HG03159 (cell line): ENCODE data around the gene TMEM178B.

Experiments used
- ATAC-seq: cut with Tn5 transposase; IDR thresholded peaks from one replicate; pipeline ENCODE4 v1.9.1; 2021; ENCODE audit warnings: mild to moderate bottlenecking, moderate library complexity; ENCODE audit not compliant: unreplicated experiment

The TMEM178B gene

GRCh38 chr7:141344153-141344935, 270.5 kb downstream of the TMEM178B start:
- no peak for ATAC-seq

DNA sequence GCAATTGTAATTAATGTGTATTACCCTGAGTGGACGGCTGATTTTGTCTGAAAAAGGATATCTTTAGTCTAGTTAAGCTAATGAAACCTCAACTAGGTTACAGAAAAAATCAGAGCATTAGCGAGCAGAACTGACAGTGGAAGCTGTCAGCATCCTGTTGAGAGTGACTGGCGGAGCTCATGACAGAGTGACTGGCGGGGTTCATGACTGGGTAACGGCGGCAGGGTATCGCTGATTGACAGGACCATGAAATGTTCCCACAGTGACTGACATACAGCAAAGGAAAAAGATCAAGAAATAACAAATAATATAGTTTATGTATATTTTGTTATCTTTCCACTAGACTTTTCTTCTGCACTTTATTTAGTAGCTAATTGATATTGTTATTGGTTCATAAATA, 274.9 kb downstream of the TMEM178B start:
- no peak for ATAC-seq

GRCh38 chr7:141349338-141349737, 275.5 kb downstream of the TMEM178B start:
- no peak for ATAC-seq

GRCh38 chr7:141349804-141350203, 275.9 kb downstream of the TMEM178B start:
- ATAC-seq: no peak

- ATAC-seq: no peak
Measured at GRCh38 chr7:141351175-141351574, 277.3 kb downstream of the TMEM178B start.

DNA sequence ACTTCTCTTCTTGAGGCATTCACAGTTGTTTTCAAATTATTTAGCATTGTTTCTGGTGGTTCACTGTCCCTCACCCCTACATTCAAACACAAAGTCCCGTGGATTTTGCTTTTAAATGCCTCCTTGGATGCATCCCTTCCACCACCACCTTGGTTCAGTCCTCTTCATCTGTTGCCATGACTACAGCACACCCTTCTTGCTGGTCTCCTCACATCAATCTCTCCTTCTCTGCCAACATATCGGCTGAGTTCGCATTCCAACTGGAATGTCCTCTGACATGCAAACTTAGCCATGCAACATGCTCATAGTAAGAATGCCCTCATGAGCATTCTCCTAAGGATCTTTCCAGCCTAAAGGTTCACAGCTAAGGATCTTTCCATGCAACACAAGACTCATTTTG, 279.1 kb downstream of the TMEM178B start:
- no peak for ATAC-seq

- no peak for ATAC-seq
Measured at GRCh38 chr7:141354251-141354650, 280.4 kb downstream of the TMEM178B start.

DNA sequence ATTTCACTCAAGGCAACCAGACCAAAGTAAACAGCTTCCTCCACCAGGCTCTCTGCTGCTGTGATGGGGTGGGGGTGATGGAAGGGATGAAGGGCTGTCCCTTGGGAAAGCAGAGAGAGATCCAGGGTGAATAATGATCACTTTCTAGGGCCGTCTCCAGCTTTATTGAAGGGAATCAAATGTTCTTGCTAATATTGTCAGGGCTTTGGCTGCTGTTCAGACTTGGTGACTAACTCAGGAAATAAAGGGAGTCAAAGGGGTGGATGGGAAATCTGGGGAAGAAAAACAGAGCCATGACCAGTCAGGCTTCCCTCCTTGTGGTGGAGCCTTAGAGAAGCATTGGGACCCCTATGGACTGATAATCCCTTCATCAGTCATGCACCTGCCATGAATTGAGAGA, 281.2 kb downstream of the TMEM178B start:
- no peak for ATAC-seq

GRCh38 chr7:141356161-141356560, 282.3 kb downstream of the TMEM178B start:
- no peak for ATAC-seq

GRCh38 chr7:141358386-141358785, 284.5 kb downstream of the TMEM178B start:
- ATAC-seq: no peak

DNA sequence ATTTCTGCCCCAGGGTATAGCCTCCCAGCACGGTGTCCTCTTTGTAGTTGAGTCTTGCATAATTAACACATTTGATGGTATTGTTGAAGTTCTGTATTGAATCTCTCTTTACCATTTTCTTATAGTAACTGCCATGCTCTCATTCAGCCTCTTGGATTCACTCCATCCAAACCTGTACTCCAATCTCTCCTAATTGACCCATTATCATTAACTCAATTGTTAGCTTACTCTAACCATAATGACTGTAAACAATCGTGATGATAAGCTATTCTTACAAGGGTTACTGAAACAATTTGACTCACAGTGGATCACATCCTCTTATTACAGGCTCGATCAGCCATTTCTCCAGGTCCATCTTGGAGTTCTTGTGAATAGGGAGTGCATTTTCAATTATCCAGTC, 285.4 kb downstream of the TMEM178B start:
- no peak for ATAC-seq

DNA sequence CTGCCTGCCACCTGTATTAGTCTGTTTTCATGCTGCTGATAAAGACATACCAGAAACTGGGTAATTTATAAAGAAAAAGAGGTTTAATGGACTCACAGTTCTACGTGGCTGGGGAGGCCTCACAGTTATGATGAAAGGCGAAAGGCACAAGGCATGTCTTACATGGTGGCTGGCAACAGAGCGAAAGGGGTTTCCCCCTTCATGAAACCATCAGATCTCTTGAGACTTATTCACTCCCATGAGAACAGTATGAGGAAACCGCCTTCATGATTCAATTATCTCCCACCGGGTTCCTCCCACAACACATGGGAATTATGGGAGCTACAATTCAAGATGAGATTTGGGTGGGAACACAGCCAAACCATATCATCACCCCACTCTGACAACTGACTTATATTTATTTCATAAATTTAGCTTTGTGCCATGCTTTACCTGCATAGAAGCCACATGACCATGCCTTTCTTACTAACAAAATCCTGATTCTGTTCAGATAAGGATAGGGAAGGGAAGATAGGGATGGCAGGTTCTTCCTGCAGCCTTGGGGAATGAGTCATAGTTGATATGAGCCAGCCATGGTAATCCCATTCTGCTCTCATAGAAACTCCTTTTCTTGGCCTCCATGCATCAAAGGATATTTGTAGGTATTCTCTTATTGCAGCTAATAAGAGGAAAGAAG, 286.0 kb downstream of the TMEM178B start:
- ATAC-seq: no peak

- no peak for ATAC-seq
Measured at GRCh38 chr7:141360416-141360760, 286.5 kb downstream of the TMEM178B start.

DNA sequence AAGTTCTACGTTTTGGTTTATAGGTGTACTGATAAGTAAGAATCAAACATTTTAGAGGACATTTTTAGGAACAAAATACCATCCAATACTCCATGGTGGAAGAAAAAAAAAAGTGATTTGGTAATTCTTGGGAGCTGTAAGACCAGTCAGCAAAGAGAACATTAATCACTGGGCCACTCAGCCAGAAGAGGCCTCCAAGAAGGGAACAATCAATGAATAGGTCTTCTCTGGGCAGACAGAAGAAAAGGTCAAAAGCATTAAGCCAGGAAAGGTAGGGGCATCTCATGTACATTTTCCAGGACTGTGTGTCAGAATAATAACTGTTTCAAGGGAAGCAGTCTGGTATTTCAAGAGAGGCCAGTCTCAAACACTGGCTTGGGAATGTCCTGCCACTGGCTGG, 286.9 kb downstream of the TMEM178B start:
- ATAC-seq: no peak

- no peak for ATAC-seq
Measured at GRCh38 chr7:141361479-141361878, 287.6 kb downstream of the TMEM178B start.

DNA sequence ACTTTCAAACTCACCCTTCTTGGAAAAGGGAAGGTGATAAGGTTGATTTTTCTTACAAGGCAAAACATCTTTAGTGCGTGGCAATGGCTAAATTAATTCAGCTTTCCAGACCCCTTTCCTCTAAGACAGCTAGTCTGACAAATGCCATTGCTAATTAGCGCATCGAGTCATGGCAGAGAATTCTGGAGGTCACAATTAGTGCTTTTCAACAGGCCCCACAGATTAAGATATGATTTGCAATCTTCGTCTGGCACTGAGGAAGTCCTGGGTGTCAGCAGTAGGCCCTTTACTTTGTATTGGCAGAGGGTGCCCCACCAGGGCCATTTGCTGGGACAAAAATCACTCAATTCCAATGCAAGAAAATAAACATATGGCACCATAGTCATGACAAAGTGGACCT, 288.1 kb downstream of the TMEM178B start:
- no peak for ATAC-seq

GRCh38 chr7:141362580-141363435, 288.9 kb downstream of the TMEM178B start:
- ATAC-seq: no peak

- ATAC-seq: no peak
Measured at GRCh38 chr7:141363748-141364147, 289.9 kb downstream of the TMEM178B start.

GRCh38 chr7:141366091-141366621, 292.3 kb downstream of the TMEM178B start:
- ATAC-seq: no peak

- ATAC-seq: no peak
Measured at GRCh38 chr7:141369422-141369821, 295.6 kb downstream of the TMEM178B start.

- ATAC-seq: no peak
Measured at GRCh38 chr7:141370178-141370577, 296.3 kb downstream of the TMEM178B start.
